SK-N-DZ (cell line): ENCODE data around the gene TARS1.

Source experiments
- DNase-seq: peaks from one replicate; pipeline ENCODE4 v3.0.0-alpha.2; 2015; ENCODE audit warnings: low spot score

Gene TARS1

GRCh38 chr5:33439905-33440481 is 772 bp upstream of the TARS1 start:
- no peak for DNase-seq

GRCh38 chr5:33441241-33442177 is 744 bp downstream of the TARS1 start:
- DNase-seq, result peak; percentile 37

GRCh38 chr5:33444542-33444941 is 3.8 kb downstream of the TARS1 start:
- DNase-seq, result no peak

DNA sequence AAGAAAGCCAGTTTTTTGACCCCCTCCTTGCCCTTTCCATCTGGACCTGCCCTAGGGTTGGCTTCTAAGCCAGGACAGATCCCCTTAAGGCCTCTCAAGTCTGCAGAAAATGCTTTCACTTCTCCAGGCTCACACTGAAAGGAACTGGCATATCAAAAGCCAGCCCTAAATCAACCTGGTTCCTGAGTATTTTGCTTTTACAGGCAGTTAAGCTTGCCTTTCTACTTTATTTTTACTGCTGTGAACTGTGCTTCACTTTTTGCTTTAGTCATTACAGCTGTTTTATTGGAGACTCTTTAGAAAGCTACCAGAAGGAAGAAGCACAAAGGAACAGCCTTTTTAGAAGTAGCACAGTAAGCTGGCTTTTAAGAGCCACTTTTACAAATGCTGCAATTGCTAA is 5.0 kb downstream of the TARS1 start:
- DNase-seq, result no peak

GRCh38 chr5:33448118-33448517 is 7.4 kb downstream of the TARS1 start:
- no peak for DNase-seq

DNA sequence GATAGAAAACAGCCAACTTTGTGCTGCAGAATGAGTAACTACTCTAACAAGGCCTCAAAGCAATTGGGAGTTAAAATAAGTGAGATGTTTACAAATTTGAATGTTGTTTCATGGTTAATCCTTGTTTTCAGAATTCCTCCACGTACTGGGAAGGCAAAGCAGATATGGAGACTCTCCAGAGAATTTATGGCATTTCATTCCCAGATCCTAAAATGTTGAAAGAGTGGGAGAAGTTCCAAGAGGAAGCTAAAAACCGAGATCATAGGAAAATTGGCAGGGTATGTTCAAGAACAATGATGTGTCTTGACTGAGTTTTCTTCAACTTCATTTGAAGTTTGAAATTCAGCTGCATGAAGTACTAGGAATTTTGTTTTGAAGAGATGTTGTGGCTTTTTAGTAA is 16.4 kb downstream of the TARS1 start:
- DNase-seq, result no peak

DNA sequence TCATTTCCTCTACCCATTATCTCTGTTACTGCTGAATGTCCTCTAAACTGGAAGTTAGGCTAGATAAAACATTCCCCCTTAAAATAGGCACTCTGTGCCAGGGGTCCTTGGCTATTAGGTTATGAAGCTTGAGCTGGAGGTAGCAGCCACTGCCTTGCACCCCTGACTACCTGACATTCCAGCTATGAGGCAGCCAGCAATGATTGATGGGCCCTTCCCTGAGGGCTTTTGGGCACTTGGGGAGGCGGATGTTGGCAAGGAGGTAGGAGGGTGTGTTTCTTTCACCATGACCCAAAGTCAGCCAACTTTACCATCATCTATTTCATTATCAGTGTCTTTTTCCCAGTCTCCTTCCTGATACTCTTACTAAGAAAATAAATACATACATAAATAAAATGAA is 17.1 kb downstream of the TARS1 start:
- no peak for DNase-seq

- no peak for DNase-seq
Measured at GRCh38 chr5:33460210-33460609, 19.4 kb downstream of the TARS1 start.

GRCh38 chr5:33462456-33462855 is 21.7 kb downstream of the TARS1 start:
- DNase-seq, result no peak

GRCh38 chr5:33465120-33465519 is 24.4 kb downstream of the TARS1 start:
- DNase-seq, result no peak

- DNase-seq, result no peak
Measured at GRCh38 chr5:33468775-33469435, 28.1 kb downstream of the TARS1 start.

DNA sequence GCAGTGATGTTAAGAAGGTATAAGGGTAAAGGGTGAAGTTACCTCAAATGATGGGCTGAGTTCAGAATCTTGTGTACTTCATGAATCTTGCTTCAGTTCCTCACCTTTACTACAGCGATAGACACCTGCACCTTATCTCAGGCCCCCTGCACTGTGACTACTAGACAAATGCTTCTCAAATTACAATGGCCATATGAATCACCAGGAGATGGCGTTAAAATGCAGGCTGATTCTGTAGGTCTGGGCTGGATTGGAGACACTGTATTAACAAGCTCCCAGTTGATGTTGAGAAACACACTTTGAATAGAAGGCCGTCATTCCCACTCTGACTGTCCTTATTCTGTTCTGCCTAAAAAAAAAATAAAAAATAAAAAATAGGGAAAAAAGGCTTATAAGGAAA is 29.8 kb downstream of the TARS1 start:
- DNase-seq, result peak; percentile 66

DNA sequence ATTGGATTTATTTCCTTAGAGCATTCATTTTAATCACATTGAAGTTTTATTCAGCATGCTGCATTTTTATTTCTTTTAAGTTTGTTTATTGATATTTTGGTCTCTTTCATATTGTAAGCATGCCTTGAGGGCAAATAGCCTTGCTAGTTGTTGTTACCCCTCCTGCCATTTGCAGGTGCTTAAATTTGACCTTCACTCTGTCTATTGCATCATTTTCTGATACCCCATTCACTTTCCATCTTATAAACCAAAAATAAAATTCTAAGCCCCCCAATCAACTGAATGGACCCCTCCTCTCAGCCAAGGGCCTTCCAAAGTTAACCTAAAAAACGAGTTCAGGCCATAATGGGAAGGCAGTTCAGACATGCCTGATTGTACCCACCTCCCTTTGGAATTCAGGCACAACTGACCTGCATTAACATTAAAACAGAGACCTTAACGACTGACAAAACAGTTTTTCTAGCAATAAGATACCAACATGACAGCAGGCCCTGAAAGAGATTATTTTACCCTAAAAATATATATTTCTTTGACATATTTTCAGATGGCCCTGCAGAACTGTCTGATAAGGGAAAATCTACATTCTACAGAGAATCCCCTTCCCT is 32.1 kb downstream of the TARS1 start:
- DNase-seq, result no peak

GRCh38 chr5:33474004-33474403 is 33.2 kb downstream of the TARS1 start:
- no peak for DNase-seq

DNA sequence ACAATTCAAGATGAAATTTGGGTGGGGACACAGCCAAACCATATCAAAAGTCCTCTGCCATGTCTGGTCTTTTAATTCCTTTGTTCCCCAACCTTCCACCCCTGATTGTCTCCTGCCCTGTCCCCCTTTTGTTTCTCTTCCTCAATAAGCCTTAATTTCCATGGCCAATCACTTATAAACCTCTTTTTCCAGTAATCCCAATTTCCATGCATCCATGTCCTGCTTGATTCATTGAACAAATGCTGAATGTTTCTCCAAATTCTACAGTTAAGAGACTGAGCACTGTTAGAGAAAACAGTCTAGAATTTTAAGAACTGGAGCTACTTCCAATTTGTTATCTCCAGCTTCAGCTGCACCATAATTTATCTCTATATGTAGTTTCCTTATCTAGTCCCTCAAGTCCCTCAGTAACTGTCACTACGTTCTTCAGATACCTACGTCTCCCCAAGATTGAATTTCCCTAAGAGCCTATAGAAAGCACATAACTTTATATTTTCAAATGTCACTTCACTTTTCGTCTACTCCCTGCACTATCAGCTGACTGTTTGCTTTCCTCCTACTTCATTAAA is 34.2 kb downstream of the TARS1 start:
- no peak for DNase-seq

DNA sequence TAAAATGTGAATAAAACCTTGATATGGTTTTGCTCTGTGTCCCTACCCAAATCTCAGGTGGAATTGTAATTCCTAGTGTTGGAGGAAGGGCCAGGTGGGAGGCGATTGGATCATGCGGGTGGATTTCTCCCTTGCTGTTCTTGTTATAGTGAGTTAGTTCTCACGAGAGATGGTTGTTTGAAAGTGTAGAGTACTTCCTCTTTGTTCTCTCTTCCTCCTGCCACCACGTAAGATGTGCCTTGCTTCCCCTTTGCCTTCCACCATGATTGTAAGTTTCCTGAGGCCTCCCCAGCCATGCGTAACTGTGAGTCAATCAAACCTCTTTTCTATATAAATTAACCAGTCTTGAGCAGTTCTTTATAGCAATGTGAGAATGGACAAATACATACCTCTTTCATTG is 34.9 kb downstream of the TARS1 start:
- no peak for DNase-seq

DNA sequence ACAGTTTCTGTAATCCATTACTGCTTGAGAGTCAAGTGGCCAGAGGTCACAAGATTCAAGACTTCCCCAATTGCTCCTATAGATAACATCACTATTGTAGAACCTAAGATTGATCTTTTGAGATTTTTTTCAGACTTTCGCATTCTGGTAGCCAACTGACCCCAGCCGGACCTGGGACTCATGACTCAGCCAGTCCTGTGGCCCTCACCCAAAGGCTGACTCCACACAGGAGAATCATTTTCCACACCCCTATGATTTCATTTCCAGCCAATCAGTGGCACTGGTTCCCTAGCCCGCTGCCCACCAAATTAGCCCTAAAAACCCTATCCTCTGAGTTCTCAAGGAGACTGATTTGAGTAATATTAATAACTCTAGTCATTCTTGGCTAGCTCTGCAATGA is 36.2 kb downstream of the TARS1 start:
- DNase-seq, result no peak

GRCh38 chr5:33477816-33478215 is 37.1 kb downstream of the TARS1 start:
- no peak for DNase-seq

DNA sequence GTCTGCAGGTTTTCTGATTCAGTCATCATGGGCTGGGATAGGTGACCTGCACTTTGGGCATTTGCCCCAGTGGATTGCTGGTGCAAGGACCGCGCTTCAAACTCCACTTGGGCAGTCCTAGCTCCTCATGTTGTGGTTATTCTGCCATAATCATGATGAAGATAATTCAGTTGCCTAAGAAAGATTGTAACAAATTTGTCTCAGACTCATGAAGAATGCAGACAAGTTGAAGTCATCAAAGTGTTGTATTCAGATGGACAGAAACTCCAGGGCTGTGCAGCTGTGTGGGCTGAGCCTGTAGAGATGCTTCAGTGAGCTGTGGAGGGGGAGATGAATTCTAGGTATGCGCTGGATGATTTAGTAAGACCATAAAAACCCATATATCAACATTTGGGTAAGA is 38.5 kb downstream of the TARS1 start:
- no peak for DNase-seq

GRCh38 chr5:33480876-33481275 is 40.1 kb downstream of the TARS1 start:
- no peak for DNase-seq

DNA sequence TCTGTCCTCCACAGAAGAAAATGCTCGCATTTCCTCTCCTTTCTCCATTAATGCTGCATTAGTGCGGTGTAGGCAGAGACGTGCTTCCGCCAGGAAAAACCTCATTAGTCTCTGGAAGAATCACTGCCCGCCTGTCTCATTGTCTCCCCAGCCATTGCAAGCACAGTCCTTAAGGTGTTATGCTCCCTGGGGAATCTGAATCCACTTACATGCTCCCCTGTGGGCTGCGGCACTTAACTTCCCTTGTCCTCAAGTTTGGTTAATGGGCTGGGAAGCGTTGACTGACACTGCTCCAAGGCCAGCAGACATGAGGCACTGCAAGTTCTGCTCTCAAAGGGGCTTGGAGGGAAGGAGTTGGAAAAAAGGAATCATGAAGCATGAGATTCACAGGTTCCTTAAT is 41.6 kb downstream of the TARS1 start:
- DNase-seq, result no peak

DNA sequence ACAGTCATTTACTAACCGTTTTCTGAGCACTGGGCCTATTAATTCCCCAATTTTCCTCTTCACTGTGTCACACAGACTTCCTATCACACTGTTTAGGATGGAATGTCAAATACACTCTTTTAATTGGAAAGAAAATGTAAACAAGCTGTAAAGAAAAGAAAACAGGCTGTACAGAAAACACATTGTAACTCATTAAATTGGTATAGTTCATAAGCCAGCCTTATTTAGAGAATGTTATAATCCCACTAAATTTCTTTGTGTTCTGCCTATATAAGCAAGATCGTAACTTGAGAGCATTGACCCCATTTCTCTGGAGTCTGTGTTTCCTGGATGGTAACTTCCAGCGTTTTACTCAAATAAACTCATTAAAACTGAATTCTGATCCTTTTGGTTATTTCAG is 46.5 kb downstream of the TARS1 start:
- DNase-seq, result no peak
